Muscle of leg (tissue), 11 donors: ENCODE results near the gene FAM107B. TPM values are rescaled to one million over a fixed set of nuclear protein-coding genes. Genes with fewer than 3 reads are reported as not detected.
"Not testable (repeated sequence)": the region's sequence is repeated elsewhere in the genome, so short reads cannot be mapped to it uniquely, and the experiment has no call there.

Source experiments
- DNase-seq: peaks from one replicate; pipeline ENCODE4 v3.0.0; 2013
- H3K27ac ChIP-seq: one replicate; pipeline ENCODE4 v1.5.1; 2013; ENCODE audit warnings: mild to moderate bottlenecking, low read length, control low read depth
- H3K27me3 ChIP-seq: one replicate; pipeline ENCODE4 v1.6.1; 2013; ENCODE audit warnings: low read length; ENCODE audit not compliant: control insufficient read depth, insufficient read depth
- H3K36me3 ChIP-seq: one replicate; pipeline ENCODE4 v1.6.1; 2013; ENCODE audit warnings: low read length; ENCODE audit not compliant: control insufficient read depth, insufficient read depth
- H3K4me1 ChIP-seq: one replicate; pipeline ENCODE4 v1.6.1; 2013; ENCODE audit warnings: low read length; ENCODE audit not compliant: control insufficient read depth, insufficient read depth
- H3K4me3 ChIP-seq: one replicate; pipeline ENCODE4 v1.5.1; 2013; ENCODE audit warnings: low read length, control low read depth
- H3K9me3 ChIP-seq: replicated peaks from 2 replicates; pipeline ENCODE4 v1.6.1; 2013; ENCODE audit warnings: low read depth, low read length; ENCODE audit not compliant: control insufficient read depth
- WGBS: methylation state at CpG from one replicate; pipeline ENCODE4 v1.1.5; 2013; ENCODE audit warnings: missing lambda C conversion rate; ENCODE audit not compliant: insufficient coverage; 5-methylcytosine and 5-hydroxymethylcytosine counted together
- polyA plus RNA-seq, 8 donors: library from polyadenylated mRNA; unstranded; fragments of 120-200 nt; gene quantifications; one replicate each; pipeline versions ENCODE4 v1.2.1 to v1.2.3, GENCODE V29; 2013; ENCODE audit warnings: inconsistent platforms in 1 of 8, low replicate concordance in 1 of 8; ENCODE audit not compliant: insufficient read length in 8 of 8, insufficient read depth in 1 of 8
- total RNA-seq: library from RNA; stranded (reverse); fragments of 120-200 nt; gene quantifications from one replicate; pipeline ENCODE4 v1.2.4, GENCODE V29; 2013

The FAM107B gene
- total and polyA plus RNA-seq, 9 donors = 13.5 to 32.4 (median 18.7) TPM

- WGBS = 28% methylated on average over 4 of the region's 15 CpGs
- H3K4me1 ChIP-seq = peaks cover 10% of the 10 kb centered on the region
- no peaks in the 10 kb centered on the region for H3K27me3 ChIP-seq
- H3K27ac ChIP-seq = peak overlapping the region; percentile 73
- peak; percentile 94 for DNase-seq
- H3K9me3 ChIP-seq = no peaks in the 10 kb centered on the region
- H3K4me3 ChIP-seq = no peak overlapping the region
- H3K36me3 ChIP-seq = no peaks in the 10 kb centered on the region
Measured at GRCh38 chr10:14648005-14648765, 126.5 kb downstream of the FAM107B start.

- peak; percentile 42 for DNase-seq
- no peak overlapping the region for H3K27ac ChIP-seq
- peaks cover 3% of the 10 kb centered on the region for H3K27me3 ChIP-seq
- H3K4me1 ChIP-seq = peaks cover 9% of the 10 kb centered on the region
- WGBS = no CpG with 5 or more reads among the region's 6 CpGs
- no peak overlapping the region for H3K4me3 ChIP-seq
- no peaks in the 10 kb centered on the region for H3K36me3 ChIP-seq
- no peaks in the 10 kb centered on the region for H3K9me3 ChIP-seq
Measured at GRCh38 chr10:14645239-14645960, 129.3 kb downstream of the FAM107B start.

DNA sequence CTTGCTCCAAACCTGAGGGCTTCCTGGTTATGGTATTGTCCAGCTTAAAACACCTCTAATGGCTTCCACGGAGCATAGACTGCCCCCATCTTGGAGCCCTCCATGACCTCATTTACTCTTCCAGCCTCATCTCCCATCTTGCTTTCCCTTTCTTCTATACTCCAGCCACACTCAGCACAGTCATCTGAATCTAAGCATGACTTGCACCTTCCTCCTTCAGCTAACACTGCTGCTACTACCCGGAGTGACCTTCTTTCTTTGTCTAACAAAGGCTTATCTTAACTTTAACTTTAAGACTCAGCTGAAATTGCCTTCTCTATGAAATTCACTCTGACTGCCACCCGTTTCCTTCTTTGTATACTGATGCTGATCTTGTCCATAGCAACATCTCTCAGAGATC is 135.1 kb downstream of the FAM107B start:
- Histone ChIP-seq H3K4me1 (peaks cover 2% of the 10 kb centered on the region), H3K9me3 (no peaks in the 10 kb centered on the region), H3K27me3 (peaks cover 6% of the 10 kb centered on the region), H3K36me3 (no peaks in the 10 kb centered on the region), H3K4me3 (no peak overlapping the region), H3K27ac (no peak overlapping the region)
- 77% methylated on average over 2 of the region's 3 CpGs for WGBS
- DNase-seq = no peak

GRCh38 chr10:14635043-14635710 is 139.5 kb downstream of the FAM107B start:
- Histone ChIP-seq H3K4me3 (no peak overlapping the region), H3K27me3 (peaks cover 9% of the 10 kb centered on the region), H3K36me3 (no peaks in the 10 kb centered on the region), H3K27ac (no peak overlapping the region), H3K4me1 (peaks cover 2% of the 10 kb centered on the region), H3K9me3 (no peaks in the 10 kb centered on the region)
- WGBS = 20% methylated on average over 1 of the region's 7 CpGs
- DNase-seq = peak; percentile 61

DNA sequence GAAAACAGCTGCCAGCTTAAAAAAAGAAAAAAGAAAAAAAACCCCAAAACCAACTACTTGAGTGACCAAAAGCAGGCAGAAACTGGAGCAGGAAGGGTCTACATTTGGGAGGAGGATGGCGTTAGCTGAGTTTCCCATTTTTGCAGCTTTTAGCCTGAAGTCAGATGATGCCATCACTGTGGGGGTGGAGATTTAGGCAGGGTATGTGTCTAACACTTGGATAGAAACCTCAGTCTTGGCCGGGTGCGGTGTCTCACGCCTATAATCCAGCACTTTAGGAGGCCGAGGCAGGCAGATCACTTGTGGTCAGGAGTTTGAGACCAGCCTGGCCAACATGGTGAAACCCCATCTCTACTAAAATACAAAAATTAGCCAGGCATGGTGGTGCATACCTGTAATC is 140.1 kb downstream of the FAM107B start:
- not testable (repeated sequence) for DNase-seq, H3K27ac ChIP-seq, H3K4me3 ChIP-seq, H3K36me3 ChIP-seq, H3K27me3 ChIP-seq, H3K4me1 ChIP-seq, H3K9me3 ChIP-seq
- 56% methylated on average over 3 of the region's 5 CpGs for WGBS

DNA sequence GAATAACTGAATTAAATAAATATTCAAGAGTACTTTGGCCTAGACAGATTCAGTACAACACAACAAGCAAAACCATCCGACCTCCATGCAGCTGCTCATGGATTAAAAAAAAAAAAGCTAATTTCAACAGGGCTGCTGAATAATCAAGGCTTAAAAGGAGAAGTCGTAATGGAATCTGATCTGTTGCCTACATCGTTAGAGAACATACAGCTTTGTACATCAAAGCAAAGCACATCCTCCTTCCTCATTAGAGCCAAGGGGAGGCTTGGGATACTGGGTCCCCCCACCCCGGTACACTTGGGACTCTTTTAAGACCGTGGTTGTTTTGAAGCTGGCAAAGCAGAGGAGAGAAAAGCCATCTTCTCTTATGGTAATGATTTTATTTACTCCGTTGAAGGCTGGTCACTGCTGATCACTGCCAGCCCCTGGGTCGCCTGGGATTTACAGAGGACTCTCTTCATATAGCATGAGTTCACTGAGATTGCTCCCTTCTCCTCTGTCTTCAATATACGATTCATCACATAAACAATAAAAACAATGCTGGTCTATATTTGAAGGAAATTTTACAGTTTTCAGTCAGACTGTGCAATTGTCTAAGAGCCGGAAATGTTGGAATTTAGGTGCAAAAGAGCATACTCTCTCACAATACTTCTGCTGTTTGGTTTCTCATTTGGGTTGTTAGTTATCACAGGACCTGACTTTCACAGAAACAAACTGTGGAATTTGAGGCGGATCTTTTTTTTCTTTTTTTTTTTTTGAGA is 148.8 kb downstream of the FAM107B start:
- H3K27ac ChIP-seq = peak overlapping the region; percentile 87
- H3K4me1 ChIP-seq = peaks cover 13% of the 10 kb centered on the region
- no peak overlapping the region for H3K4me3 ChIP-seq
- no CpG with 5 or more reads among the region's 10 CpGs for WGBS
- H3K36me3 ChIP-seq = no peaks in the 10 kb centered on the region
- DNase-seq = peak; percentile 53
- H3K27me3 ChIP-seq = peaks cover 6% of the 10 kb centered on the region
- H3K9me3 ChIP-seq = no peaks in the 10 kb centered on the region

DNA sequence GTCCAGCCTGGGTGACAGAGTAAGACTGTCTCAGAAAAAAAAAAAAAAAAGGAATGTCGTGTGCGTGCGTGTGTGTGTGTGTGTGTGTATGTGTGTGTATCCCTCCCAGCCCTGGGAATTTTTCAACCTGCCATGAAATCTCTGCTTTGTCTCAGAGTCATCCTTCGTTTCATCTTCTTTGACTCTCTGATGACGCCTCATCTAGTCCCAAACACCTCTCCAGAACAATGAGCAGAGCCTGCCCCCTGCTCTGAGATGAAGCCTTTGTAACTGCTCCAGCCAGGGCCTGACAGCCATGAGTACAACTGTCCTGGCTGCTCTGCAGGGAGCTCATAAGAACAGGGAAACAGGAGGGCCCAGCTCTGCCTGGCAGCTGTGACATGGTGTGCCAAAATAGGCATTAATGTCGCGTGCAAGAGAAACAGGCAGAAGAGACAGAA is 149.5 kb downstream of the FAM107B start:
- Histone ChIP-seq H3K9me3 (no peaks in the 10 kb centered on the region), H3K4me3 (no peak overlapping the region), H3K36me3 (no peaks in the 10 kb centered on the region), H3K27me3 (peaks cover 4% of the 10 kb centered on the region), H3K27ac (peak overlapping the region; percentile 87), H3K4me1 (peaks cover 13% of the 10 kb centered on the region)
- 73% methylated on average over 4 of the region's 7 CpGs for WGBS
- peak; percentile 87 for DNase-seq

DNA sequence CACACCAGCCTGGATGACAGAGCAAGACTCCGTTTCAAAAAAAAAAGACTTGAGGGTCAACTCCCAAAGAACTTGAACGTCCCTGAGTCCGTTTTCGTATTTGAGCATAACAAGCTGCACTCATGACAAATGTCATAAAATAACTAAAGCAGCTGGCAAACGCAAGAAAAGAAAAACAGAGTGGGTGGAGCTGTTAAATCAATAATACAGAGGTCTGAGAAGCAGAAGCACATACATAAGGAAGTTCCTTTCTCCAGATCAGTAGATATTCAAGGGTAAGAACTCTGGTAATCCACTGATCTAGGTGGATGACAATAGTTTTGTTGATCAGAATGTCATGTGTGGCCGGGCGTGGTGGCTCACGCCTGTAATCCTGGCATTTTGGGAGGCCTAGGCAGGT is 150.1 kb downstream of the FAM107B start:
- Histone ChIP-seq H3K9me3 (no peaks in the 10 kb centered on the region), H3K27ac (no peak overlapping the region), H3K4me3 (no peak overlapping the region), H3K4me1 (peaks cover 13% of the 10 kb centered on the region), H3K36me3 (no peaks in the 10 kb centered on the region), H3K27me3 (peaks cover 4% of the 10 kb centered on the region)
- no peak for DNase-seq
- WGBS = 75% methylated on average over 1 of the region's 8 CpGs

GRCh38 chr10:14623931-14624330 is 150.8 kb downstream of the FAM107B start:
- H3K9me3 ChIP-seq = no peaks in the 10 kb centered on the region
- H3K4me1 ChIP-seq = peaks cover 13% of the 10 kb centered on the region
- H3K4me3 ChIP-seq = no peak overlapping the region
- no peaks in the 10 kb centered on the region for H3K36me3 ChIP-seq
- H3K27me3 ChIP-seq = peaks cover 4% of the 10 kb centered on the region
- WGBS = 80% methylated on average over 1 of the region's 3 CpGs
- no peak overlapping the region for H3K27ac ChIP-seq
- no peak for DNase-seq
